ENCODE measurements around the gene PTPRG. TPM values are rescaled to one million over a fixed set of nuclear protein-coding genes. Genes with fewer than 3 reads are reported as not detected.

PTPRG gene
- total RNA-seq (100 to 1,000 TPM in 2 of 9 donors, 10 to 100 TPM in 7; 16.5 to 119 (median 76.7) TPM), polyA plus RNA-seq (10 to 100 TPM in 1 of 3 donors, 1 to 10 TPM in 2; 6.3 to 32.6 (median 9.0) TPM)
- long read RNA-seq, donor 1 = 0 reads
- long read RNA-seq, donor 2, partial matches to known transcripts = 309 of 309 reads
- long read RNA-seq, donor 2, other reads (novel, unspliced or antisense) = 0 of 309 reads
- long read RNA-seq, donor 3 = 0 reads
- long read RNA-seq, donor 4, partial matches to known transcripts = 1 of 3 reads
- long read RNA-seq, donor 4, other reads (novel, unspliced or antisense) = 2 of 3 reads
- long read RNA-seq, donor 5, partial matches to known transcripts = 10 of 13 reads
- long read RNA-seq, donor 5, other reads (novel, unspliced or antisense) = 3 of 13 reads
- long read RNA-seq, donor 6, partial matches to known transcripts = 6 of 11 reads
- long read RNA-seq, donor 6, other reads (novel, unspliced or antisense) = 5 of 11 reads
- long read RNA-seq, donor 7, partial matches to known transcripts = 0 of 1 reads
- long read RNA-seq, donor 7, other reads (novel, unspliced or antisense) = 0 of 1 reads
- long read RNA-seq, donor 8 = 0 reads
- long read RNA-seq, donor 9, partial matches to known transcripts = 596 of 597 reads
- long read RNA-seq, donor 9, other reads (novel, unspliced or antisense) = 0 of 597 reads
- long read RNA-seq, donor 10 = 0 reads

DNA sequence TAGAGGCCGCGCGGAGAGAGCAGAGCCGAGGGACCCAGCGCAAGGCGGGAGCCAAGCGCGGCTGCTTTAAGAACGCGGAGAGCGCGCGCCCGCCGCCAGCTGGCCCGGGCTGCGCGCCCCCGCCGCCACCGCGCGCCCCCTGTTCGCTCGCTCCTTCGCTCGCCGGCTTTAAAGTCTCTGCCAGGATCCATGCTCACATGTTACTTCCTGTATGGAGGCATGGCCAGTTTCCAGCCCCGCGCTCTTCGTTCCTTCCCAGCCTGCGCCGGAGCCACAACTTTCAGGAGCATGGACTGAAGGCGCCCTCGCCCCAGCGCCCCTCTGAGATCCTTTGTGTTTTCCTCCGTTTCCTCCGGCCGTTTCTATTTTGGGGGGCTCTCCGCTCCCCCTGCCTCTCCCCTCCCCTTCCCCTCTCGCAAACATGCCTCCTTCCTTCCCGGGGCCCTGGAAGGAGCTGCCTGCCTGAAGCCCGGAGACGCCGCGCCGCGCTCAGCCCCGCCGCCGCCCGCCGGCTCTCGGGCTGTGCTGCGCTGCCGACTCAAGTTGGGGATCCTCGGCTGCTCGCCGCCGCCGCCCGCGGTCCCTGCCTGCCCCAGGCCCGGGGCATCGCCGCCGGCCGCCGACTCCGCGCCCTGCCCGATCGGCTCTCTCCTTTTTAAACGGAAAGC, at the start of gene PTPRG:
Gene PTPRG (plus strand): TSS at position 198 of the 668 bp plus-strand sequence. CDS start 717 bp downstream, outside the sequence.
- H3K4me3 ChIP-seq = peak within 1 kb of the TSS; percentile 42 to 93 (median 74)
- intact Hi-C loops (cut with DNase I) = loop anchor here (5.0 to 10.0 kb wide), 6 partner anchors 73 to 626 kb away; no protein-coding TSS in a partner anchor
- DNase-seq = peak; percentile 90 to 95 (median 92)
- peaks cover 0 to 20% of the 10 kb centered on the region in 2 donors for H3K4me1 ChIP-seq (replicated peaks in 1 of 2)
- no peaks in the 10 kb centered on the region for H3K9me3 ChIP-seq (replicated peaks in 1 of 3)
- H3K36me3 ChIP-seq (replicated peaks in 1 of 2) = no peaks in the 10 kb centered on the region
- H3K27ac ChIP-seq = peak within 1 kb of the TSS; percentile 89 to 97 (median 94)
- no peaks in the 10 kb centered on the region for H3K27me3 ChIP-seq
- TF ChIP-seq POLR2A (IDR thresholded peaks at IDR 0.05) = peak; percentile 59 to 93
- TF ChIP-seq, protein P1, sequence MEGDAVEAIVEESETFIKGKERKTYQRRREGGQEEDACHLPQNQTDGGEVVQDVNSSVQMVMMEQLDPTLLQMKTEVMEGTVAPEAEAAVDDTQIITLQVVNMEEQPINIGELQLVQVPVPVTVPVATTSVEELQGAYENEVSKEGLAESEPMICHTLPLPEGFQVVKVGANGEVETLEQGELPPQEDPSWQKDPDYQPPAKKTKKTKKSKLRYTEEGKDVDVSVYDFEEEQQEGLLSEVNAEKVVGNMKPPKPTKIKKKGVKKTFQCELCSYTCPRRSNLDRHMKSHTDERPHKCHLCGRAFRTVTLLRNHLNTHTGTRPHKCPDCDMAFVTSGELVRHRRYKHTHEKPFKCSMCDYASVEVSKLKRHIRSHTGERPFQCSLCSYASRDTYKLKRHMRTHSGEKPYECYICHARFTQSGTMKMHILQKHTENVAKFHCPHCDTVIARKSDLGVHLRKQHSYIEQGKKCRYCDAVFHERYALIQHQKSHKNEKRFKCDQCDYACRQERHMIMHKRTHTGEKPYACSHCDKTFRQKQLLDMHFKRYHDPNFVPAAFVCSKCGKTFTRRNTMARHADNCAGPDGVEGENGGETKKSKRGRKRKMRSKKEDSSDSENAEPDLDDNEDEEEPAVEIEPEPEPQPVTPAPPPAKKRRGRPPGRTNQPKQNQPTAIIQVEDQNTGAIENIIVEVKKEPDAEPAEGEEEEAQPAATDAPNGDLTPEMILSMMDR (IDR thresholded peaks at IDR 0.05) = no peak
- WGBS, 4 donors = 1 to 2% (median 1%) methylated on average over 23 to 74 of the region's 74 CpGs

DNA sequence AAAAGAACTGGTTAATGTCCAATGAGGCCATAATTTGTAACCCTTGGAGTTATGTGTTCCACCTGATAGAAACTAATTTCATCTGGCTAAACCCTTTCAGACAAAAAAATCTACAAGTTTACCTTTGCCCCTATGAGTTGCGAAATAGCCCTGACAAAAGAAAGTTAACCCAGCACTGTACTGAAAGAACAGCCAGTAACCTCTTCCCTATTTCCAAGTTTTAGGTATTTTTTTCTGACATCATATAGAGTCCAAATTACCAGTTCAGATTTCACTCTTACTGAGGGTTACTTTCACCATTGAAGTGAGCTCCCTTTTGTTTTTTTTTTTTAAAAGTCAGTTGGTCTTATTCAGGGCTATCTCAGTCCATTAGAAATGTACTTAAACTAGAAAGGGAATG, 42.8 kb upstream of the PTPRG start:
- H3K4me1 ChIP-seq (replicated peaks in 1 of 2) = no peaks in the 10 kb centered on the region
- H3K4me3 ChIP-seq = no peak overlapping the region
- H3K27me3 ChIP-seq = no peaks in the 10 kb centered on the region
- TF ChIP-seq POLR2A (IDR thresholded peaks at IDR 0.05) = no peak
- TF ChIP-seq, protein P1 (IDR thresholded peaks at IDR 0.05) = no peak
- no peaks in the 10 kb centered on the region for H3K36me3 ChIP-seq (replicated peaks in 1 of 2)
- DNase-seq = no peak
- intact Hi-C loops (cut with DNase I) = no loop called here
- H3K27ac ChIP-seq = no peak overlapping the region
- WGBS, 4 donors = 91 to 100% (median 93%) methylated on average over 1 of the region's 1 CpG
- H3K9me3 ChIP-seq (replicated peaks in 1 of 3) = no peaks in the 10 kb centered on the region

DNA sequence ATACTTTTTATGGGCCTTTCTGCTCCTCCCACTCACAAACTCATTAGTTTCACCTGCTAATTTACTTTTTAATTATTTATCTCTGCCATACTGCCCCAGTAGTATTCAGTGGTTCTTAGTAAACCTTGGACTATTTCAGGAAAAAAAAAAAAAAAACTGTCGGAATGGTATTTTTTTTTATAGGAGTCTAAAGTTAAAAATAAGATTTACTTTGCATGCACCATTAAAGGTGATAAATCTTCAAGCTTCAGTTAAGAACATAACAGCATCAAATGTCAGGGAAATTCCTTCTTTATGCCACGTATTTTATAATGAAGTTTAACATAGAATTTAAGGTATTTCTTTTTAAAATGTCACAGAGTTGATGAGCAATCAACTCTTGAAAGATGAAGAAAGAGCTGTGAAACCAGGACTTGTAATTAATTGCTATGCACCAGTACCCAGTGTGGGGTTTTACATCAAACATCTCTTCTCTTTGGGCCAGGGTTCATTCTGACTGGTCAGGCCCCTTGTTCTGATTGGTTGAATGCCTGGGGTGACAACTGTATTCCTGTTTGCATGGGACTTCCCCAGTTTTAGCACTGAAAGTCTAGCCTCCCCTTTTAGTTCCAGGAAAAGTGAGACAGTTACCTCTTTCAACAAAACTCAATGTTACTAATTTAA, 40.3 kb upstream of the PTPRG start:
- intact Hi-C loops (cut with DNase I) = no loop called here

More for the DNA sequence above, 40.3 kb upstream of the PTPRG start:
- no peaks in the 10 kb centered on the region for H3K9me3 ChIP-seq (replicated peaks in 1 of 3)
- WGBS, 4 donors = 77 to 87% (median 84%) methylated on average over 2 of the region's 2 CpGs
- no peak for DNase-seq
- H3K27me3 ChIP-seq = no peaks in the 10 kb centered on the region
- no peak overlapping the region for H3K4me3 ChIP-seq
- TF ChIP-seq, protein P1 (IDR thresholded peaks at IDR 0.05) = no peak
- no peak for TF ChIP-seq POLR2A (IDR thresholded peaks at IDR 0.05)
- H3K27ac ChIP-seq = no peak overlapping the region
- no peaks in the 10 kb centered on the region for H3K36me3 ChIP-seq (replicated peaks in 1 of 2)
- no peaks in the 10 kb centered on the region for H3K4me1 ChIP-seq (replicated peaks in 1 of 2)

Measured in adrenal gland (tissue), 19 donors.